ENCODE results near the gene OGA. TPM values are rescaled to one million over a fixed set of nuclear protein-coding genes. Genes with fewer than 3 reads are reported as not detected.

The OGA gene
- total RNA-seq, 2 experiments from 2014 or later, result 207 to 212 TPM

DNA sequence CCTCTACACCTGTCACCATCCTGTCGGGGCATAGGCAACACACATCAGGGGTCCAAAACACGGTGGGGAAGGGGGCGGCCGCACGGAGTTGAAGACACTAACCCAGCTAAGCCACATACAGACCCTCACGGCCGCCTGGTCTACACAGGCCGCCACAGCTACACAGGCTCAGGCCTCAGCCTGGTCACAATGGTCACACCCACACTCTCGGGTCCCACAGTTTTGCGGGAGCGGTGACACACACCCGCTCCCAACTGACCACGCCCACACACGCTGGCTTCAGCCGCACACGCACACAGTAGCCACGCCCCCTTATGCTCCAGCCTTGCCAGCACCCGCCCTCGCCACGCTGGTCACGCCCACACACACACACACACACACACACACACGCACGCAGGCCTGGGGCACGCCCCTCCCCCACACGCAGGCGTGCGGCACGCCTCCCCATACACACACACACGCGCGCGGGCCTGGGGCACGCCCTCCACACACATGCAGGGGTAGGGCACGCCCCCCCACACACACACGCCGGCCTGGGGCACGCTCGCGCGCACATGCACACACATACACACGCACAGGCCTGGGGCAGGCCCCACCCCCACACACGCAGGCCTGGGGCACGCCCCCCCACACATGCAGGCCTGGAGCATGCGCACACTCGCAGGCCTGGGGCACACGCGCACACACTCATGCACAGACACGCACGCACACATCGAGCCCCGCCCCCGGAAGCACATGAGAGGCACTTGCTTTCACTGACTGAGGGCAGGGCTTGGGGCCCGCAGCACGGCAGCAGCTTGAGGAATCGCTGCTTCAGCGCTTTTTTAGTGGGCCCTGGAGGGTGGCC is 12.3 kb upstream of the OGA start:
- ATAC-seq (ENCODE audit: low read depth) (peak; percentile 79), DNase-seq (peak; percentile 89)
- Mint-ChIP-seq H3K27ac (peak overlapping the region; percentile 95), H3K36me3 (no peaks in the 10 kb centered on the region), H3K27me3 (no peaks in the 10 kb centered on the region), H3K9me3 (no peaks in the 10 kb centered on the region), H3K4me3 (peak overlapping the region; percentile 85), H3K4me1 (peaks cover 48% of the 10 kb centered on the region)
- POLR2A ChIA-PET, result interaction anchor here (1.1 to 5.4 kb wide), 2 partner anchors 11 to 13 kb away, joined by 6 to 69 read pairs; partner anchors contain the start of gene OGA

DNA sequence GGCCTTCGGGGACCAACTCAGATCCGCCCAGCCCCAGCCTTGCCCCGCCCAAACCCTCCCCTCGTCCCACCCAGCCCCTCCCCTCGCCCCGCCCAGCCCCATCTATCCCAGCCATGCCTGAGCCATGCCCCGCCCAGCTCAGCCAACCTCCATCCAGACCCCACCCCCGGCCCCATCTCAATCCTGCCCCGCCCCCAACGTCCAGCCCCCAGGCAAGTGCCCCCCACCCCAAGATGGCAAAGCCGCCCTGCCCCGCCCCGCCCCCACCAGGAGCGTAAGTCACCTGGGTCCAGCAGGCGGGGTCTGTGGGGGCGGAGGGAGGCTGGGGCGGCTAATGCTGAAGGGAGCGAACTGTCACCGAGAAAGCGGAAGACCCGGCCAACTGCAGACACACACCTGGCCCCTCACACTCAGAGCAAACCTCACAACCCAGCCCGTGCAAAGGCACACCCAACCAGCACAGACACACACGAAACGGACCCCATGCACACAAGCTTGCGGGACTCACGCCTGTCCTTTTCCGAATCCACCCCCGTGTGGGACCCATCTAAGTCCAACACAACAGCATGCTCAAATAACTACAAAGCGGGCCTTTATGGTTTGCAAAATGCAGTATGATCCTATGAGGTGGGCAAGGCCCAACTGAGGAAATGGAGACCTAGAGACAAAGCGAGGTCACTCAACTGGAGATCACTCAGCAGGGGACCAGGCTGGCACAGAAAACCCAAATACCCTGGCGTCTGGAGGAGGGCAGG is 11.5 kb upstream of the OGA start:
- peak overlapping the region; percentile 95 for H3K27ac Mint-ChIP-seq
- H3K4me1 Mint-ChIP-seq, result peaks cover 43% of the 10 kb centered on the region
- no peaks in the 10 kb centered on the region for H3K9me3 Mint-ChIP-seq
- DNase-seq, result peak; percentile 72
- H3K4me3 Mint-ChIP-seq, result peak overlapping the region; percentile 85
- POLR2A ChIA-PET, result interaction anchor here (5.4 kb wide), 1 partner anchor 12 kb away, joined by 69 read pairs; the partner anchor contains the start of gene OGA
- H3K27me3 Mint-ChIP-seq, result no peaks in the 10 kb centered on the region
- no peaks in the 10 kb centered on the region for H3K36me3 Mint-ChIP-seq
- ATAC-seq (ENCODE audit: low read depth), result peak; percentile 11

DNA sequence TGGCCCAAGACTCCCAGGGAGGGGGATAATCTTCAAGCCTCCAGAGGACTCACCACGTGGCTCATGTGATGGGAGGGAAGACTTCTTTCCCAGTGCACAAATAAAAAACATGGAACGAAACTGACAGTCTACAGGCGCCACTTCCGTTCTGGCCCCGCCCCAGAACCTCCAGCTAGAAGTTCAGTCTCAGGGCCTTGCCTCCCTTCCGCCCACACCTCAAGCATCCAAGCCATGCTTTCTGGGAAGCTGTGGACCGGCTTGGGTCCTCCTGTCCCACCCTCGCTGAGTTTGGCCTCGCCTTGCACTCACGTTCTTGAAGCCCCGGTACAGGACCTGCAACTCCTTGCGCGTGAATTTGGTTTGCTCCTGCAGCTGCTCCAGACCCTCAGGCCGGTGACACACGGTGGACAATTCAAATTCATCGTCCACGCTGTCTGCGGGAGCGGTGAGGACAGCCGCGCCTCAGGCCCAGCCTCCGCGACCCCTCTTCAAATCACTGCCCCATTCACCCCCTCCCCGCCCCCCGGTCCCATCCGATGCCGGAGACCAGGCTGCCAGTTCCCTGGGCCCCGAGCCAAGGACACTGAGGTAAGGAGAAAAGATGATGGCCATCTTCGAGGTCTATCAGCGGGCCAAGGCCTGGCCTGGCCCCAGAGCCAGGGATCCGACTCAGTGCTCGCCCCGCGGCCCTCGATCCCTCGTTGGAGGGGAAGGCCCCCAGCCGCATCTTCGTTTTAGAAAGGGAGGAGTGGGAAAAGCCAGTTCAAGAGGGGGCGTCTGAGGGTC is 10.7 kb upstream of the OGA start:
- H3K27ac Mint-ChIP-seq, result no peak overlapping the region
- ATAC-seq (ENCODE audit: low read depth) (no peak), DNase-seq (peak; percentile 25)
- H3K36me3 Mint-ChIP-seq, result no peaks in the 10 kb centered on the region
- no peaks in the 10 kb centered on the region for H3K27me3 Mint-ChIP-seq
- no peak overlapping the region for H3K4me3 Mint-ChIP-seq
- POLR2A ChIA-PET, result interaction anchor here (5.4 kb wide), 1 partner anchor 11 kb away, joined by 69 read pairs; the partner anchor contains the start of gene OGA
- H3K9me3 Mint-ChIP-seq, result no peaks in the 10 kb centered on the region
- H3K4me1 Mint-ChIP-seq, result peaks cover 35% of the 10 kb centered on the region

- POLR2A ChIA-PET, result interaction anchor here (5.4 kb wide), 1 partner anchor 10 kb away, joined by 69 read pairs; the partner anchor contains the start of gene OGA
- no peaks in the 10 kb centered on the region for H3K36me3 Mint-ChIP-seq
- ATAC-seq (ENCODE audit: low read depth) (no peak), DNase-seq (peak; percentile 25)
- no peak overlapping the region for H3K27ac Mint-ChIP-seq
- peaks cover 27% of the 10 kb centered on the region for H3K4me1 Mint-ChIP-seq
- no peak overlapping the region for H3K4me3 Mint-ChIP-seq
- no peaks in the 10 kb centered on the region for H3K9me3 Mint-ChIP-seq
- H3K27me3 Mint-ChIP-seq, result no peaks in the 10 kb centered on the region
Measured at GRCh38 chr10:101827919-101828600, 9.8 kb upstream of the OGA start.

- ATAC-seq (ENCODE audit: low read depth), result no peak
- DNase-seq, result peak; percentile 16
- no peaks in the 10 kb centered on the region for H3K27me3 Mint-ChIP-seq
- no peaks in the 10 kb centered on the region for H3K9me3 Mint-ChIP-seq
- peaks cover 1% of the 10 kb centered on the region for H3K36me3 Mint-ChIP-seq
- POLR2A ChIA-PET, result interaction anchor here (0.6 to 5.4 kb wide), 2 partner anchors 9 to 535 kb away, joined by 3 to 69 read pairs; partner anchors contain the start of gene OGA
- no peak overlapping the region for H3K4me3 Mint-ChIP-seq
- H3K27ac Mint-ChIP-seq, result no peak overlapping the region
- H3K4me1 Mint-ChIP-seq, result peaks cover 25% of the 10 kb centered on the region
Measured at GRCh38 chr10:101826852-101827434, 8.7 kb upstream of the OGA start.

DNA sequence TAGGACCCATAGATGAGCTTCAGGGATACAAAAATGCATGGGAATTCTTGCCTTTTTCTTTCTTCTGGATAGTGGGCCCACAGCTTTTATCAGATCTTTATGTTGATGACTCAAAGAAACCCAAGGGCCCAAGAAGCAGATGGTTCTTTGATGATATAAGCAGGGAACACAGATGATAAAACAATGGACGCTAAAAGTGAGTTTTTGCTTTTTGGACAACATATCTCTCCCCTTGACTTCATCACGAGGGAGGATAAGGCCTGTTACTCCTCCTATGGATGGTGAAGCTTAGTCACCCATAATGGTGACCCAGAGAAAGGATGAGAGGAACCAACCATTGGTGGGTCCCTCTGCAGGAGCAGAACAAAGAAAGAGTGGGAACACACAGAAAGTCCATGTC is 6.5 kb upstream of the OGA start:
- H3K27ac Mint-ChIP-seq, result no peak overlapping the region
- POLR2A ChIA-PET, result no interaction called here

DNA sequence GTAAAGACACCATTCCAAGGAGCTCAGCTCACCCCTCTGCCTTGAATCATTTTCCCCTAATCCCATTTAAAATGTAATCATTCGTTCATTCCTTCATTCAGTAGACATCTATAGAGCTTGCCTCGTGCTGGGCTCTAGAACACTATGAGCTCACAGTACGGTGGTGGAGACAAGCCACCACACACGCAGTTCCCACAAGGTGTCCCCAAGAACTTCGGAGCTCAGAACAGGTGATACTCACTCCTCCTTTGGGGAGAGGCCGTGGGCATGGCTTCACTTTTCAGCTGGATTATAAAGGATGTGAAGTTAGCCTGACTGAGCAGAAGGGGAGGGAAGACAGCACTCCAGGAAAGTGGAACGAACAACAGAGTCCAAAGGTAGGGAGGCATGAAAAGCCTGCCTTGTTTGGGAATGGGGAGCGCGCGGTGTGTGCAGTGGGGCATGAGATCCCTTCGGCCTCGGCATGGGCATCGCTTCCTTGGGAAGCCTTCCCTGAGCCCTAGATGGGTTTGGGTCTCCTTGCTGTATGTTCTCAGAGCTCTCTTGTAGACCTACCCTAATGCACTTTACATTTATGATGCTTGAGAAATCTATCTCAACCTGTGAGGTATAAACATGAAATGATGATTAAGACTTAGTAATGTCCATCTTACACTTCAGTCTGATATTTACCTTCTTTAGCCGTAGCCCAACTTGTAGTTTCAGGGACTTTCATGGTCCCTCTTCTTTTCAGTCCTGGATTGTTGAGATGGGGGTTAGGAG is 809 bp upstream of the OGA start:
- Mint-ChIP-seq H3K27me3 (no peaks in the 10 kb centered on the region), H3K27ac (peak overlapping the region; percentile 99), H3K4me1 (peaks cover 27% of the 10 kb centered on the region), H3K36me3 (peaks cover 21% of the 10 kb centered on the region), H3K4me3 (peak overlapping the region; percentile 96), H3K9me3 (no peaks in the 10 kb centered on the region)
- ATAC-seq (ENCODE audit: low read depth) (peak; percentile 48), DNase-seq (peak; percentile 60)
- POLR2A ChIA-PET, result interaction anchor here (0.6 to 4.7 kb wide), 19 partner anchors 10 to 436 kb away, joined by 3 to 69 read pairs (median 5); partner anchors contain the start of genes ARMH3, KCNIP2, NOLC1 and NPM3

More for the DNA sequence above, 6.5 kb upstream of the OGA start:
- DNase-seq, result no peak
- peaks cover 9% of the 10 kb centered on the region for H3K4me1 Mint-ChIP-seq
- H3K36me3 Mint-ChIP-seq, result peaks cover 5% of the 10 kb centered on the region
- no peak for ATAC-seq (ENCODE audit: low read depth)
- no peaks in the 10 kb centered on the region for H3K9me3 Mint-ChIP-seq
- H3K4me3 Mint-ChIP-seq, result no peak overlapping the region
- no peaks in the 10 kb centered on the region for H3K27me3 Mint-ChIP-seq

GRCh38 chr10:101817337-101818118 is 716 bp downstream of the OGA start:
- Mint-ChIP-seq H3K4me3 (peak overlapping the region; percentile 96), H3K36me3 (peaks cover 28% of the 10 kb centered on the region), H3K9me3 (no peaks in the 10 kb centered on the region), H3K27me3 (no peaks in the 10 kb centered on the region), H3K27ac (peak overlapping the region; percentile 99), H3K4me1 (peaks cover 40% of the 10 kb centered on the region)
- POLR2A ChIA-PET, result interaction anchor here (0.6 to 4.7 kb wide), 22 partner anchors 9 to 576 kb away, joined by 3 to 69 read pairs (median 5); partner anchors contain the start of genes ARMH3, KCNIP2, NOLC1 and NPM3
- ATAC-seq (ENCODE audit: low read depth) (peak; percentile 10), DNase-seq (no peak)

DNA sequence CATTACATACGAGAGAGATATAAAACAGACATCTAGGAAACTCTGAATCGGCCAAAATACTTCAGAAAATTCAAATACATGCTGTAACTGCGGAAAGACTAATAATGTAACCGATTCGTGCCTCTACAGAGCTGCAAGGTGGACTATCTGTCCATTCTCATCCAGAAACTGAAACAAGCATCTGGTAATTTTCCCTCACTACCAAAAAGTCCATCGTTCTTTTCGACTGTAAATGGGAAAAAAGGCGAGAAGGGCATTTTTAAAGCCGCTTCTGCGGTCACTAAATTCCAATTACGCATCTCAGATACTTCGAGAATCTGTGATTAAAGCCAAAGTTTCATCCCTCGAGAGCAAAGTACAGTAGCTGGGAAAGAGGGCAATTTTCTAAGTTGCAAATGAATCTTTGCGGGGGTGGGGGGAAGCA is 1.3 kb downstream of the OGA start:
- peak overlapping the region; percentile 99 for H3K27ac Mint-ChIP-seq
- H3K36me3 Mint-ChIP-seq, result peaks cover 27% of the 10 kb centered on the region
- no peak for DNase-seq
- ATAC-seq (ENCODE audit: low read depth), result no peak
- H3K4me3 Mint-ChIP-seq, result peak overlapping the region; percentile 96
- POLR2A ChIA-PET, result interaction anchor here (0.6 to 4.7 kb wide), 5 partner anchors 12 to 30 kb away, joined by 3 to 69 read pairs (median 13); no protein-coding TSS in a partner anchor
- peaks cover 38% of the 10 kb centered on the region for H3K4me1 Mint-ChIP-seq
- H3K27me3 Mint-ChIP-seq, result no peaks in the 10 kb centered on the region
- H3K9me3 Mint-ChIP-seq, result no peaks in the 10 kb centered on the region

- ATAC-seq (ENCODE audit: low read depth) (no peak), DNase-seq (no peak)
- Mint-ChIP-seq H3K4me3 (peak overlapping the region; percentile 96), H3K27me3 (no peaks in the 10 kb centered on the region), H3K4me1 (peaks cover 34% of the 10 kb centered on the region), H3K9me3 (no peaks in the 10 kb centered on the region), H3K27ac (peak overlapping the region; percentile 67), H3K36me3 (peaks cover 25% of the 10 kb centered on the region)
- POLR2A ChIA-PET, result interaction anchor here (0.6 to 4.7 kb wide), 5 partner anchors 13 to 1038 kb away, joined by 3 to 69 read pairs (median 6); no protein-coding TSS in a partner anchor
Measured at GRCh38 chr10:101816376-101816775, 1.9 kb downstream of the OGA start.

All from activated naive CD8-positive, alpha-beta T cell treated with anti-CD3 and anti-CD28 coated beads, Interleukin-2, amount 10 ng/mL, durations not matched to agents 7 days and 5 days (primary cell).